Measurements from ENCODE around the gene NFATC2. TPM values are rescaled to one million over a fixed set of nuclear protein-coding genes. Genes with fewer than 3 reads are reported as not detected.

NFATC2 gene
- total RNA-seq, 1 donor, result 16.2 TPM

DNA sequence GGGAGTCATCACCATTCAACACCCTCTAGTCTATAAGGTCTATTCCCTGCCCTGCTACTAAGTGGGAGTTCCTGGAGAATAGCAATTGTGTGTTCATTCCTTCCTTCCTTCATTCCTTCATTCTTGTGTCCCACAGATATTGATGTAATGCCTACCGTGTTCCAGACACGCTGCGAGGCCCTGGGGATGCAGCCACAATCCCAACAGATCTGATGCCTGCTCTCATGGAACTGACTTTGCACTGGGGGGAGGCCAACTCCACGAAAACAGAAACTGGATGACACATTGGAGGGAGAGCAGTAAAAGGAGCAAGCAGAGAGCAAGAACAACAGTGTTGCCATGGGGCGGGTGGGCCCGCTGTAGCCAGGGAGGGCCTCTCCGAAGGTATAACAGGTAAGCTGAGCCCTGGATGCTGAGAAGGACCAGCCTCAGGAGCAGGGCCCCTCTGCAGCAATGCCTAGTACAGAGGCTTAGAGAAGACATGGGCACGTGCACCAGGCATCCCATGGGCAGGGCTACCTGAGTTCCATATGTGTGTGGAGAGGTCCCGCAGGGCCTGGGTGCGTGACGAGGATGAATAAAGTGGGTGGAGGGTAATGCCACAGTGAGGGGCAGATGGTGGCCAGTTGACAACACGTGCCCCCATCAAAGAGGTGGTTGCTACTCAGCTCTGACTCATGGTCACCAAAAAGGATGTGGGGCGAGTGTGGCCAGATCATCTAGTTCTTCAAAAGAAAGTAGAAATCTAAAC is 173.9 kb downstream of the NFATC2 start:
- DNase-seq (ENCODE audit: low read depth in 2 of 3, low spot score in 2 of 3), result no peak

DNA sequence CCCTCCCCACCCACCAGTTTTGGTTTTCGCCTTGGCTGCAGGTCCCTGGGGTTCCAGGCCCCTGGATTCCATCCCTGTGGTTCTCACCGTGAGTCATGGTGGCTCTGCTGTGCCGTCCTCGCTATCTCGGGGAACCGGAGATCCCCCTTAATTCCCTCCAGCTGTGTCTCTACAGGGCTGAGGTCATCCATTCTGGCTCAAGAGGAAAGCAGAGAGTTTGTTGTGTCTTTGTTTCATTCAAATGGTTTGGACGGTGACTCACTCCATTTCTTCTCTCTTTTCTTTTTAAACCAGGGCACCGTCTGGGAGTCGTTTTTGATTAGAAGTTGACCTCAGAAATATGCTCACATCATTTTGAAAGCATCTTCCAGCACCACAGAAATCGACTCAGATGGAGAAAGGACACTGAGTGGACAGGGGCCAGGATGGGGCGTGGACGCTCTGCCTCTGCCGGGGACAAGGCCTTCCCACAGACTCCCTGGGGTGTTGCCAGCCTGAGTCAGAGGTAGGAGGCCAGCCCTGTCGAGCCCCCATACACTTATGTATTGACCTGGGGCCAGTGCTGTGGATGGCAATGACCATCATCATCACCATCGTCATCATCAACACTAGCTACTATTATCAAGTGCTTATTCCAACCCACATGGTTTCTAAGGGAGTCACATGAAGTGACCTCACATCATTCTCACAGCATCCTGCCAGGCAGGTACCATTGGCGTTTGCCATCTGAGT is 176.2 kb downstream of the NFATC2 start:
- DNase-seq (ENCODE audit: low read depth in 2 of 3, low spot score in 2 of 3), result no peak

DNA sequence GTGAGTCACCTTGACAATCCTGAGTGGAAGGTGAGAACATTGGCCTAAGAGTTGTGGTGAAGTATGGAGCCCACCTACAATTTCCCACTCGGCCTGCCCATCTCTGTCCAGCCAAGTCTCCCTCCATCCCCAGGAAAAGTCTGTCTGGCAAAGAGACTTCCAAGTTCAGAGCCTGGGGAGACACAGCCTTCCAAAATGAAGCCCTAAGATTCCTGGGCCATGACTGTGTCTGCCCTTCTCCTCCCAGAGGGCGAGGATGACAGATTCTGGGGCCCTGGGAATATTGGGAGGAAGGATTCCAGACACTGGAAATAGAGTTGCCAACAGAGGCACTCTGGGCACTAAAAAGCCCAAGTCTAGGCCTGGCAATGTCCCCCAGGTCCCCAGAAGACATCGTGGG is 176.8 kb downstream of the NFATC2 start:
- DNase-seq (ENCODE audit: low read depth in 2 of 3, low spot score in 2 of 3), result no peak

DNA sequence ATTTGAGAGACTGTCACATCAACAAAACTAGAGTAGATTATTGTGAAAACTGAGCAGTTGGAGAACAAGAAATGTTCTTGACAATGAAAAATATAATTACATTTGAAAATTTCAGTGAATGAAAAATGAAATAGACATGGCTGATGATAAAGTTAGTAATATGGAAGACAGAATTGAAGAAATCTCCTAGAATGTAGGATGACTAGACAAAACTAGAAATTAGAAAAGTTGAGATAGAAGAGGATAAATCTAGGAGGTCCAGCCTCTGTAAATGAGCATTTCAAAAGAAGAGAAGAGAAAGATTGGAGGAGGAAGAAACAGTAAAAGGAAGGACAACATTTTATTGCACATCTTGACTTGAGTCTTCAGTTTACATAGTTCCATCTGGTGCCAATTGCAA is 178.7 kb downstream of the NFATC2 start:
- DNase-seq (ENCODE audit: low read depth in 2 of 3, low spot score in 2 of 3), result no peak

DNA sequence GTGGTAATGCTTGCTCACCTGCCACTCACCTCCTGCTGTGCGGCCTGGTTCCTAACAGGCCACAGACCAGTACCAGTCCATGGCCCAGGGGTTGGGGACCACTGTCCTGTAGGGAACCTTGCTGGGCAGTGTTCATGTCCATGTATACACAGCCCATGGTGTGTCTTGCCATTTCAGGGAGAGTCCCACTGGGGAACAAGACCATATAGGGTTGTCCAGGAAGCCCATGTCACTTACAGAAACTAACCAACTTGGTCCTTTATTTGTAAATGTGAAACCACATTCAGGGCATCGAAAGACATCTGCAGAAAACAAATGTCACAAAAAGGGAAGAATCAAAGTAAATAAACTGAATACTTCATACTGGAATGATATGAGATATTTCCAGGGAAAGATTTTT is 179.1 kb downstream of the NFATC2 start:
- DNase-seq (ENCODE audit: low read depth in 2 of 3, low spot score in 2 of 3), result no peak

DNA sequence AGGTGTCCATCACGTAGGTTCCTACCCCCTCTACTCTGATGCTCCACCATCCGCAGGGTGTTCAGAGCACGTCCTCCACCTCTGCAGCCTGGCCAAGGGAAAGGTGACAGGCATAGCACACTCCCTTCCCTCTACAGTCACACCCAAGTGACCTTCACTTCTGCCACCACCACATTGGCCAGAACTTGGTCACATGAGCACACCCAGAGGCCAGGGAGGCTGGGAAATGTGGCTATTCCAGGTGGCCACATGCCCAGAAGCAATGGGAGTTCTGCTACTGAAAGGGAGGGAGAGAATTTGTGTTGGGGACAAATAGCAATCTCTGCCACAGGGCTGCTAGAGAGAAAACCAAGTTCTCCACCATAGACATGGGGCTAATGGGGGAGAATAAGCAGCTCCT is 180.3 kb downstream of the NFATC2 start:
- no peak for DNase-seq (ENCODE audit: low read depth in 2 of 3, low spot score in 2 of 3)

DNA sequence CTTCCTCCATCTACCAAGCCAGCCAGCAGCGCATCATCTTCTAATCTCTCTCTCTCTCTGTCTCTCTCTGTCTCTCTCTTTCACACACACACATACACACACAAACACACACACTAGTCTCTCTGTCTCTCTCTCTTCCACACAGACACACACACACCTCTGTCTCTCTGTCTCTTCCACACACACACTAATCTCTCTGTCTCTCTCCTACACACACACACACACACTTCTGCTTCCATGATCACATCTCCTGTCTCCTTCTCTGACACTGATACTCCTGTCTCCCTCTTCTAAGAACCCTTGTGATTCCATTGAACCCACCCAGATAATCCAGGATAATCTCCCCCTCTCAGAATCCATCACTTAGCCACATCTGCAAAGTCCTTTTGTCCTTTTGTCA is 181.3 kb downstream of the NFATC2 start:
- DNase-seq (ENCODE audit: low read depth in 2 of 3, low spot score in 2 of 3), result no peak

DNA sequence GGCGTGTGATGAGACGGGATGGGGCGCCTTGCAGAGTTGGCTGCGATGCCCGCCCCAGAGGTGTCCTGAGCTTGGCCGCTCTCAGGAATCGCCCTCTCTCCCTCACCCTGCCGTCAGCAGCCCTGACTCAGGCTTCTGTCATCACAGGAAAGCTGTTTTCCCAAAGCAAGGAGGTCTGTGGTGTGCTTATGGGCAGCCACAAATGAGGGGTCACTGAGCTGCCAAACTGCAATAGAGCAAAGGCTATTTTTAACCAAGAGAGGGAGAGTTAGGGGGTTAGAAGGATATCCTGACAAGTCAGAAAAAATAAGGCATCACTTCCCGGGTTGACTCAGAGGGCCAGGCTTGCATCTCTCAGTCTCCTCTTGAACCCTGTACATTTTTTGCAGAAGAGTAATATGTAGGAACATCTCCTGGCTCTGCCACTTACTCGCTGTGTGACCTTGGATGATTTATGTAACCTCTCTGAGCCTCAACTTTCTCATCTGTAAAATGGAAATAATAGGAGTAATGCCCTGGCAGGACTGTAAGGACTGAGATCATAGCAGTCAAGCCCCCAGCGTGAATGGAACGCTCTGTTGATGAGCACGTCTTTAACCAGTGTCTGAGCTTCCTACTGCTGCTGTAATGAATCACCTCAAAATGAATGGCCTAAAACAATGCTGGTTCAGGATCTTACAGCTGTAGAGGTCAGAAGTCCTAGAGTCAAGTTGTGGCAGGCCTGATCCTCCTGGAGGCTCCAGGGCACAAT is 181.9 kb downstream of the NFATC2 start:
- DNase-seq (ENCODE audit: low read depth in 2 of 3, low spot score in 2 of 3), result no peak

DNA sequence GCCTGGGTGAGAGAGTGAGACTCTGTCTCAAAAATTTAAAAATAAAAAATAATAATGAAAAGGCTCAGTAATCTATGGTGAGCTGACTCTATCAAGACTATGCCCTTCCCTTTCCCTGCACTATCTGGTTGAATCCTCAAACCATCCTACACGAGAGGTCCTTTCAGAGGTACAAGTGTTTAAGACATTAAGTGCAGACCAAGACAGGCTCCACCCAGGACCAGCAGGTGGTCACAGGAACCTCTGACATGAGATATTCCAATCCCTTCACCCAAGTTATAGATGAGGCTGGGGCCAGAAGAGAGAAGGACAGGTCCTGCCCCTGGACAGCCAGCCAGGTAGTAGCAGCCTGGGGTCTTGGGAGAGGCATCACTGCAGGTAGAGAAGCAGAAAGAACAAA is 182.6 kb downstream of the NFATC2 start:
- no peak for DNase-seq (ENCODE audit: low read depth in 2 of 3, low spot score in 2 of 3)

DNA sequence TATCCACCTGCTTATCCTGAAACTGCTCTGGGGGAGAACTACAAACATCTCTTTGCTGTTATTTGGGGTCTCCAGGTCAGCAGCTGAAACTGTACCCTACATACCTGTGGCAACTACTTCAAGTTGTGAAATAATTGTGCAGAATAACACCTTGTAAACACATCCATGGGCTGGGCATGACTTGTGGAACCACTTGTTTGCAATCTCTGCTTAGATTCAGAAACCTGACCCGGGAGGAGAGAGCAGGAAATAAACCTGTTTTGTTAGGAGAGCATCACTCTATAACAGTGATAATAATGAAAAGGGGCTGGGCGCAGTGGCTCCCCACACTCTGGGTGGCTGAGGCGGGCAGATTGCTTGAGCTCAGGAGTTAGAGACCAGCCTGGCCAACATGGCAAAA is 183.1 kb downstream of the NFATC2 start:
- no peak for DNase-seq (ENCODE audit: low read depth in 2 of 3, low spot score in 2 of 3)

DNA sequence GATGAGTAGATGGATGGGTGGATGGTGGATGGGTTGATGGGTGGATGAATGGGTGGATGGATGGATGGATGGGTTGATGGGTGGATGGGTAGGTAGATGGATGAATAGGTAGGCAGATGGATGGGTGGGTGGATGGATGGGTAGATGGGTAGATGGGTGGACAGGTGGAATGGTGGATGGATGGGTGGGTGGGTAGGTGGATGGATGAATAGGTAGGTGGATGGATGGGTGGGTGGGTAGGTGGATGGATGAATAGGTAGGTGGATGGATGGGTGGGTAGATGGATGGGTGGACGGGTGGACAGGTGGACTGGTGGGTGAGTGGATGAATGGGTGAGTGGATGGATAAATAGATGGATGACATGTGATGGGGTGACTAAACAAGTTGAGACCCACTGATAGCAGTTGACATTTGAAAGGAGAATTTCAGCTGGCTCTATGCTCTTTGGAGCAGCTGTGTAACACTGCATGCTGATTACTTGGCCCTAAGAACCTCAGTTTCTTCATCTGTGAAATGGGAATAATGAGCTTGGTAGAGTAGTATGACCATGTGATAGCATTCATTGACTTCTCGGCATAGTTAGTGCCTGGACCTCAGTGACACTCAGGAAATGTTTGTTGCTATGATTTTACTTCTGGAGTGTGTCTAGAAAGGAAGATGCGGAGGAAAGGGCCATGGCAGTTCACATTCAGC is 184.3 kb downstream of the NFATC2 start:
- DNase-seq (ENCODE audit: low read depth in 2 of 3, low spot score in 2 of 3), result no peak

DNA sequence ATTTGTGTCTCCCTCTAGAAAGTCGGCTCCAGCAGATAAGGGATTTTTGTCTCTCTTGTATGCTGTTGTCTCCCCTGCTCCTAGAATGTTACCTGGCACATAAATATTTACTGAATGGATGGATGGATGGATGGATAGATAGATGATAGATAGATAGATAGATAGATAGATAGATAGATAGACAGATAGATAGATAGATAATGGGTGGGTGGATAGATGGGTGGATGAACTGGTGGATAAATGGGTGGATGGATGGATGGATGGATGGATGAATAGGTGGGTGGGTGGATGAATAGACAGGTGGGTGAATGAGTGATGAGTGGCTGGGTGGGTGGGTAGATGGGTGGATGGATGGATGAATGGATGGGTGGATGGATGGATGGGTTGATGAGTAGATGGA is 185.0 kb downstream of the NFATC2 start:
- DNase-seq (ENCODE audit: low read depth in 2 of 3, low spot score in 2 of 3), result no peak

DNA sequence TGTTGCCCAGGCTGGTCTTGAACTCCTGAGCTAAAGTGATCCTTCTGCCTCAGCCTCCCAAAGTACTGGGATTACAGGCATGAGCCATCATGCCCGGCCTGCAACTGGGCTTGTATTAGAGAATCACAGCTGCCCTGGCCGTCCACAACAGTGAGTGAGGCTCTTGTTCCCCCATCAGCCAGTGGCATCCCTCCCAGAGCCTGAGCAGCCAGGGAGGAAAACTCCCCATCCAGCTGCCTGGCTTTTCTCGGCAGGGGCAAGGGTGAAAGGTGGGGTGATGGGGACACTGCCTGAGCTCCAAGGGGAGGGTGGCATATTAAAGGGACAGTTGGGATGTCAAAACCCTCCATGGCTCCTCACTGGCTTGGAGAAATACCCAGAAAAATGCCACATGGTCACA is 185.6 kb downstream of the NFATC2 start:
- no peak for DNase-seq (ENCODE audit: low read depth in 2 of 3, low spot score in 2 of 3)

DNA sequence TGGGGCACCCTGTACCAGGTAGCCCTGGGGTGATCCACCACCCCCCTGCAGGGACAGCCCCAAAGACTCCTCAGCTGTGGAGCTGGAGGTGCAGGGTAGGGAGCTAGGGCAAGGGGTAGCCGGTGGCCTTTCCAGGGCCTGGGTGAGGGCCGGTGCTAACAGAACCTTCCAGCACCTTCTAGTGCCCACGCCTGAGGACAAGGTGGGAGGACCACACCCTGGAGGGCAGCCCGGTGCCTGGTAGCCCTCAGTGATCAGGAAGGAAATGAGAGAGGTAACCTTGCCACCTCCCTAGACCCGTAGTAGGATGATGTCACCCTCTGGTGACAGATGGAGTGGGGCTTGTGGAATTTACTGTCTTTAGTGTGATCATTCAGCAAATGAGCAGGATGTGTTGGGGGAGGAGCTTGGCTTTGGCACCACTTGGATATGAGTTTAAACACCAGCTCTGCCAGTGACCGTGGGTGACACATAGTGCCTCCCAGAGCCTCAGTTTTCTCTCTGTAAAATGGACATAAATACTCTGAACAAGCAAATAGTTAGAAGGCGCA is 187.7 kb downstream of the NFATC2 start:
- DNase-seq (ENCODE audit: low read depth in 2 of 3, low spot score in 2 of 3), result no peak

DNA sequence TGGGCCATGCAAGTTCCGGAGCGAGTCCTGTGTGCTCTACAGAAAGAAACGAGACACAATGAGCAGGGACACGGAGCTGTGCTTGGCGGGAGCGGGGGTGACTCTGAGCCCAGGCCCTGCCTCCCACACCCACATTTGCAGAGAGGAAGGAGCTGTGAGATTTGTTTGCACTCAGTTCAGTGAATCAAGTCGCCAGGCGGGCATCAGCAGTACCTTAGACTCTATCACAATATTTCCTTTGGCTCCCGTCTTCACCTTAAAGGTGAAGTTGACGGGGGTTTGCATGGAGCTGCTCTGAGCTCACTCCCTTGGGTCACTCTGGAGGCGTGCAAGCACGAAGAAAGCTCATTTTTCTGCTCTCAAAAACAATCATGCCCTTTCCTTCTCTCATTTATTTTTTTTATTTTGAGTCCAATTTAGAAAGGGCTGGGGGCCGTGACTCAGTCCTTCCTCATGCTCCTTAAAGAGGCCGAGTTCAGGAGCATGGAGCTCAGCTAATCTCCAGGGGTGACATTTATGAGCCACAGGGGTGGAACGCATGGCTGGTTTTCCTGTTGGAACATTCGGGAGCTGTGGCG is 188.2 kb downstream of the NFATC2 start:
- DNase-seq (ENCODE audit: low read depth in 2 of 3, low spot score in 2 of 3), result no peak

DNA sequence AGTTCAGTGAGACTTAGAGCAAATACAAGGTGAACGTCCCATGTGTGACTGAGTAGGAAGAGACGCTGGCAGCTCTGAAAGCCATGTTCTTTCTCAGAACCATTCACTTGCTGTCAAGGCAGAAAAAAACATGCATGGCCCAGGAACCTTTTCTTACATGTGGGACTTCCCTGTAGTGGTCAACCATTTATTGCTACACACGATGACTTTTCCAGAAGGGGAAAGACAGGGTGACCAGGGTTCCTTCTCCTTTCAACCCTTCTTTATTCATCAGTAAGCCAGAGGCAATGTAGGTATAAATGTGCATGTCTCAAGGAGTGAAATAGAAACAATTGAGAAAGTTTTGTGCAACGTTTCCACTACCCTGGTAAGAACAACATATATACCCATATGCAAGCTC is 189.0 kb downstream of the NFATC2 start:
- no peak for DNase-seq (ENCODE audit: low read depth in 2 of 3, low spot score in 2 of 3)

DNA sequence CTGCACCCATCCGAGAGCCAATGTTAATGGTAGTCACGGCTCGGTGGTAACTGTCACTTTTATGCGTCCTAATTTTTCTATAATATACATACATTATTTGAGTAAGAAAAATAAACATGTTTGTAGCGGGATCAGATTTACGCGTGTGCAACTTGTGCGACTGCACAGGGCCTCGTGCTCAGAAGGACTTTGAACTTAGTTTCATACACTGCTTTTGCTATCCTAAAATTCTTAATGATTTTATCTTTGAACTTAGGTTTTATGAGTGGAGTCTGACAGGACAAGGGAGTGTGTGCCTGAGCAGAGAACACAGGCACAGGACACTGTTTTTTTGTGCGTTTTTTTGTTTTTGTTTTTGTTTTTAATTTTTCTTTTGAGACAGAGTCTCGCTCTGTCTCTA is 189.7 kb downstream of the NFATC2 start:
- no peak for DNase-seq (ENCODE audit: low read depth in 2 of 3, low spot score in 2 of 3)

DNA sequence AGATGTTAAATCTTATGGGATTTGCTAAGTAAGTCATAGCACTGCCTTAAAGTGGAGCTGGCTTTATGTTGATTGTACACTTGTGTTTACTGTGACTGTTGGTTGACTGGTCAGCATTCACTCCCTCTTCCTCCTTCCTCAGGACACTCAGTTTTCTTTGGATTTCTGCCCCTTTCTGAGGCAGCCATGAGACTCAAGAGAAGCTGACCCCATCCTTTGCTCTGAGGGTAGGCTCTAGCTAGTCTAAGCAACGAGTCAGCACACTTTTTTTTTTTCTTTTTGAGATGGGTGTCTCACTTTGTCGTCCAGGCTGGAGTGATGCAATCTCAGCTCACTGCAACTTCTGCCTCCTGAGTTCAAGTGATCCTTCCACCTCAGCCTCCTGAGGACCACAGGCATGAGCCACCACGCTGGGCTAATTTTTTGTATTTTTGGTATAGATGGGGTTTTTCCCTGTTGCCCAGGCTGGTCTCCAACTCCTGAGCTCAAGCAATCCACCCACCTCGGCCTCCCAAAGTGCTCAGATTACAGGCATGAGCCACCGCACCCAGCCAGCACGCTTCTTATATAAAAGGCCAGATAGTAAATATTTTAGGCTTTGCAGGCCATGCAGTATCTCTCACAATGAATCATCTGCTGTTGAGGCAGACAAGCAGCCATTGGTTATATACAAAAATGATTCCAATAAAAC is 191.4 kb downstream of the NFATC2 start:
- DNase-seq (ENCODE audit: low read depth in 2 of 3, low spot score in 2 of 3), result no peak

DNA sequence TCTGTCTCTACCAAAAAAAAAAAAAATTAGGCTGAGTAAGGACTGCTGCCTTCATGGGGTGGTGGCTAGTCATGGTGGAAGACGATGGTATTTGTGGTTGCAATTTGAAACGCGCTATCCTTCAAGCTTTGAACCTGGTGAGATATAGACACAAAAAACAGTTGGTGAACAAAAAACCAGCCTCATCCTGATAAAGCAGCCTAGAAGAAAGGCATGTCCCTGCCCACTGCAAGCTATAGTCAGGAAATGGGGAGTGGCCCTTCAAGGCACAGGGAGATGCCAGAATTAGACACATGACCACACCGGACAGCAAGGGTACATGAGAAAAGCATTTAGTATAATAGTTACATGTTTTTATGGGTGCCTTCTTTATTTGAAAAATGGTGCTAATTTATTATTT is 193.6 kb downstream of the NFATC2 start:
- no peak for DNase-seq (ENCODE audit: low read depth in 2 of 3, low spot score in 2 of 3)

DNA sequence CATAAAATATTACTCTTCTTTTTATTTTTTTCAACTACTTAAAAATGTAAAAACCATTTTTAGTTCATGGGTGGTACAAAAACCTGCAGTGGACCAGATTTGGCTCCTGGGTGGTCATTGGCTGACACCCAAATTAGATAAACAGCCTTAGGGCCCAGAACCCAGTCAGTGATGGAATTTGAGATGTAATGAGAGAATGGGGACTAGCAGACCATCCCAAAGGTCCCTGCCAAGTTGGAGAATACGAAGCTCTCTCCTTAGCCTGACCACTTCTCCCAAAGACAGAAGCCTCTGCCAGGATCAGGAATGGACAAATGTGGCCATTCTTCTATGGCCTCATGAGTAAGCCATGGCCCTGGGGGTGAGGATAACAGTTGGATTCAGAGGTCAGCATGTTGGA is 194.7 kb downstream of the NFATC2 start:
- DNase-seq (ENCODE audit: low read depth in 2 of 3, low spot score in 2 of 3), result no peak
